T-helper 1 cell treated with Interleukin-12 subunit alpha and Interleukin-12 subunit beta and Interleukin-4 antibody, amounts not matched to agents 30 ng/mL and 1 ng/mL, for 36 hours (primary cell): Measurements from ENCODE around the gene DNAJC22. TPM values are rescaled to one million over a fixed set of nuclear protein-coding genes. Genes with fewer than 3 reads are reported as not detected.
"Not testable (repeated sequence)": the region's sequence is repeated elsewhere in the genome, so short reads cannot be mapped to it uniquely, and the experiment has no call there.

ENCODE experiments used
- intact Hi-C: fragments of 100-400 bp; cut with micrococcal nuclease; formaldehyde crosslinking; loops from one replicate; pipeline ENCODE4 v1.15.1; 2024
- total RNA-seq: library from RNA; stranded (reverse); gene quantifications from 2 replicates; pipeline ENCODE4 v1.2.3, GENCODE V29; 2022

The DNAJC22 gene
- total RNA-seq, 1 donor from 2014 or later = not detected

GRCh38 chr12:49367381-49368239, 20.9 kb downstream of the DNAJC22 start, which contains the start of gene SPATS2:
SPATS2 (plus strand) TSS chr12:49367462; CDS start chr12:49461013, 93,551 bp downstream.
- intact Hi-C loops = loop anchor here (1.0 to 5.0 kb wide), 7 partner anchors 21 to 339 kb away; partner anchors contain the start of genes DNAJC22, FMNL3, MCRS1 and PRPF40B

DNA sequence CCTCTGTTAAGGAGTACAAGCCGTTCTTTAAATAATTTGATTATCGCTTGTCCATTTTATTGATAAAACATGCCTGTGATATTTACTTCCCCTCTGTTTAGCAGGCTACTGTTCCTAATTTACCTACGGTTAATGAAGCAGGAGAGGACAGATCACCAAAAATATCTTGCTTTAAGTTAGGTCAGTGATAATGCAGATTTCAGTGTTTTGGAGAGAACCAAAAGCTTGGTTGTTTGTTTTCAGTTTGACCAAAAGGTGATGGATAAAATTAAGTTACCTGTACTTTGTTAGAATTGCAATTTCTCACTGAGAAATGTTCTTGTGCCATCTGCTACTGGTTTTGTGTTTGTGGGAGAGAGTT, 21.5 kb downstream of the DNAJC22 start:
- intact Hi-C loops = loop anchor here (2.0 to 5.0 kb wide), 2 partner anchors 254 to 339 kb away; partner anchors contain the start of genes FMNL3 and PRPF40B

DNA sequence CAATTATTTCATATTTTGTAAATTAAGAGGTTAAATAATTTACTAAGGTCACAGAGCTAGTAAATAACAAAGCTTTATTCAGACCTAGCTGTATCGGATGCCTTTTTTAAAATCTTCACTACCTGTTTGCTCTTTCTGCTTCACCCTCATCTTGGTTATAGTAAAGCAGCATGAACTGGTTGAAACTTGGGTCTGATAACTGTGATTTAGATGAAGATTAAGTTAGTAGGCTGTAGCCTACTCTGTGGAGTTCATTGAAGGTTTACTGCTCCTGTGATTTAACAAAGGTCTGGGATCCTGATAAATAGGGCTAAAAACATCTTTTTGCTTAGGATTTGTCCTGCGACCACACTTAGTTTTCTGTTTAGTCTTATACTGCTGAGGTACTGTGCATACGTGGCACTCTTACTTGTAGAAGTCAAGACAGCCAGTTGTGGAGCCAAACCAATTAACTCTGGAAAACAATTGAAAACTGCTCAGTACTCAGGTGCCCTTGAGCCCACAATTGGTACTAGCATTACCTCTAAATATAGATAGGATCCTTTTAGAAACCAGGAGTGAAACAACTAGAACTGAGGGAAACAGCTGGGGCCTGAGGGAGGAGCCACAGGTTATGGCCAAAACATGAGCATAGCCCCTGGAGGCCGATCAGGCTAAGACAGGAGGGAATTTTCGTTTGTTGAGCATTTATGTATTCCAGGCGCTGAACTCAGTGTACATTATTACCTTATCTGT, 22.9 kb downstream of the DNAJC22 start:
- intact Hi-C loops = loop anchor here (2.0 to 5.0 kb wide), 2 partner anchors 253 to 337 kb away; partner anchors contain the start of genes FMNL3 and PRPF40B

DNA sequence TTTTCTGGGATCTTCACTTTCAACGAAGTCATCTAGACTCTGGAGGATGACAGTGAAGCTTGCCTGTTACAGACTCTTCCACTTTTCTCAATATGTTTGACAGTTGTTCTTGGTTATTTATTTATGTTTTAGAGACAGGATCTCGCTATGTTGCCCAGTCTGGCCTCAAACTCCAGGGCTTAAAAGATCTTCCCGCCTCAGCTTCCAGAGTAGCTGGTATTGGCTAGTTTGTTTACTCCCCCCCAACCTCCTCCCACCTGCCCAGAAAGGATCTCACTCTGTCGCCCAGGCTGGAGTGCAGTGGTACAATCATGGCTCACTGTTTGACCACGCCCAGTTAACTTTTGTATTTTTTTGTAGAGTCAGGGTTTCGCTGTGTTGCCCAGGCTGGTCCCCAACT, 23.9 kb downstream of the DNAJC22 start:
- intact Hi-C loops = no loop called here

GRCh38 chr12:49375406-49375805, 28.7 kb downstream of the DNAJC22 start:
- intact Hi-C loops = no loop called here

GRCh38 chr12:49377386-49377785, 30.7 kb downstream of the DNAJC22 start:
- intact Hi-C loops = no loop called here

DNA sequence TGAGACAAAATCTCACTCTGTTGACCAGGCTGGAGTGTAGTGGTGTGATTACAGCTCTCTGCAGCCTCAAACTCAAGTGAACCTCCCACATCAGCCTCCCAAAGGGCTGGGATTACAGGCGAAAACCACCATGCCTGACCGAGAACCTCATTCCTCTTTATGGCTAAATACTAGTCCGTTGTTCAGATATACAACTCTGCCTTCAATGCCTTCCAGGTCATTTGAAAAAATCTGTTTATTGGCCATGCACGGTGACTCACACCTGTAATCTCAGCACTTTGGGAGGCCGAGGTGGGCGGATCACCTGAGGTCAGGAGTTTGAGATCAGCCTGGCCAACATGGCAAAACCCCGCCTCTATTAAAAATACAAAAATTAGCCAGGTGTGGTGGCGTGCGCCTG, 33.5 kb downstream of the DNAJC22 start:
- intact Hi-C loops = not testable (repeated sequence)

GRCh38 chr12:49388682-49389386, 42.1 kb downstream of the DNAJC22 start:
- intact Hi-C loops = loop anchor here (1.0 kb wide), 1 partner anchor 23 kb away; no protein-coding TSS in a partner anchor

- intact Hi-C loops = loop anchor here (1.0 kb wide), 1 partner anchor 23 kb away; no protein-coding TSS in a partner anchor
Observed at GRCh38 chr12:49389387-49389703, 42.7 kb downstream of the DNAJC22 start.

GRCh38 chr12:49397000-49397399, 50.3 kb downstream of the DNAJC22 start:
- intact Hi-C loops = no loop called here

DNA sequence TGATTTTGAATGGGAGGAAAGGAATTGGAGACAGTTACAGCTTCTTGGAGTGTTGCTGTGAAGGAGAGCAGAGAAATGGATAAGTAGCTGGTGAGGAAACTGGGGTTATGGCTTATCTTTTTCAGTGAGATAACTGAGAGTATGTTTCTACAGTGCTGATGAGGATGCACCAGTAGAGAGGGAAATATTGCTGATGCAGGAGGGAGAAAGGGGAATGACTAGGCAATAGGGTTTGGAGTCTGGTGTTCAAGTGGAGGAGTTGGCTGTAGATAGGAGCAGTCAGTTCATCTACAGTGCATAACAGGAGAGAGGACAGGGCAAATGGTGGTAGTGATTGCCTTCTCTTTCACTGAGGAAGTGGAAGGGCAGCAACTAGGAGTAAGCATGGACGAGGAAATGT, 53.6 kb downstream of the DNAJC22 start:
- intact Hi-C loops = no loop called here

Other genes with a start within 250 kb of the DNAJC22 start
- gene LMBR1L, start 236.0 kb upstream of the DNAJC22 start, total RNA-seq = 61.9 and 64.4 TPM in 2 replicates
- gene TUBA1B, start 215.5 kb upstream of the DNAJC22 start, total RNA-seq = 1,474 and 1,482 TPM in 2 replicates
- gene TUBA1A, start 157.8 kb upstream of the DNAJC22 start, total RNA-seq = 57.8 and 58.6 TPM in 2 replicates
- 204 and 205 TPM in 2 replicates for gene TUBA1C, start 81.8 kb upstream of the DNAJC22 start, total RNA-seq
- gene PRPH, start 51.7 kb upstream of the DNAJC22 start, total RNA-seq = not detected in 2 replicates
- gene TROAP, start 23.6 kb upstream of the DNAJC22 start, total RNA-seq = 62.2 and 67.1 TPM in 2 replicates
- gene C1QL4, start 9.7 kb upstream of the DNAJC22 start, total RNA-seq = not detected in 2 replicates
- gene SPATS2, start 20.6 kb downstream of the DNAJC22 start, total RNA-seq = 11.4 and 15.7 TPM in 2 replicates
- gene KCNH3, start 192.1 kb downstream of the DNAJC22 start, total RNA-seq = 0.71 and 0.83 TPM in 2 replicates
- gene MCRS1, start 221.3 kb downstream of the DNAJC22 start, total RNA-seq = 72.2 and 72.4 TPM in 2 replicates